H1 (cell line): ENCODE data around the gene STARD13.

Experiments used
- CHD7 ChIP-seq: fragments of 300-600 bp; sonication (generic); IDR thresholded peaks from 2 replicates; pipeline ENCODE4 v1.7.1; 2012; ENCODE audit warnings: low read length, moderate library complexity, mild to moderate bottlenecking, inconsistent platforms; ENCODE audit not compliant: insufficient replicate concordance
- CREB1 ChIP-seq: IDR thresholded peaks from 2 replicates; pipeline ENCODE4 v1.6.1; 2012; ENCODE audit warnings: inconsistent platforms
- CTCF ChIP-seq, 3 experiments: IDR thresholded peaks; 1 replicate in 2 of 3; 2 replicates in 1 of 3; pipeline versions ENCODE4 v1.5.1 to v1.6.1; 2011; ENCODE audit warnings: low read length in 3 of 3, mild to moderate bottlenecking in 3 of 3, inconsistent platforms in 2 of 3, low read depth in 1 of 3, moderate library complexity in 1 of 3; ENCODE audit not compliant: insufficient read depth in 1 of 3; ENCODE audit errors: control extremely low read depth in 1 of 3
- JUN ChIP-seq: IDR thresholded peaks from 2 replicates; pipeline ENCODE4 v1.6.1; 2011; ENCODE audit warnings: low read depth, mild to moderate bottlenecking, improper control_type of control experiment, low read length
- JUND ChIP-seq: IDR thresholded peaks from 2 replicates; pipeline ENCODE4 v1.6.1; 2011; ENCODE audit warnings: mild to moderate bottlenecking, improper control_type of control experiment, low read length
- NRF1 ChIP-seq: IDR thresholded peaks from 2 replicates; pipeline ENCODE4 v1.6.1; 2011; ENCODE audit warnings: mild to moderate bottlenecking, low read depth, low read length, improper control_type of control experiment
- POLR2A ChIP-seq, 2 experiments: IDR thresholded peaks; 1 replicate in 1 of 2; 2 replicates in 1 of 2; pipeline ENCODE4 v1.6.1; 2011; ENCODE audit warnings: low read depth in 2 of 2, low read length in 2 of 2, mild to moderate bottlenecking in 2 of 2; ENCODE audit errors: control extremely low read depth in 1 of 2
- SRF ChIP-seq: IDR thresholded peaks from 2 replicates; pipeline ENCODE4 v1.6.1; 2011; ENCODE audit warnings: mild to moderate bottlenecking, low read depth, low read length, moderate library complexity
- USF2 ChIP-seq: IDR thresholded peaks from 2 replicates; pipeline ENCODE4 v1.6.1; 2011; ENCODE audit warnings: low read length, improper control_type of control experiment

- TF ChIP-seq USF2 = no peak
- TF ChIP-seq CTCF (IDR thresholded peaks at IDR 0.05; ENCODE audit: control extremely low read depth in 1 of 3, insufficient read depth in 1 of 3, low read depth in 1 of 3, low read length in 3 of 3) = no peak
- TF ChIP-seq CREB1 = no peak
- no peak for TF ChIP-seq SRF
- TF ChIP-seq CHD7 = no peak
- TF ChIP-seq JUN = no peak
- TF ChIP-seq POLR2A (IDR thresholded peaks at IDR 0.05; ENCODE audit: control extremely low read depth in 1 of 2, low read depth in 2 of 2, low read length in 2 of 2) = no peak
- no peak for TF ChIP-seq NRF1
- TF ChIP-seq JUND = no peak
Observed at GRCh38 chr13:33274264-33274663, 11.3 kb downstream of the STARD13 start.
